ENCODE data around the gene PDCD5. TPM values are rescaled to one million over a fixed set of nuclear protein-coding genes. Genes with fewer than 3 reads are reported as not detected.
A peak's percentile ranks its signal among the peaks of the same experiment; 100 is the strongest.
"Not testable (repeated sequence)": the region's sequence is repeated elsewhere in the genome, so short reads cannot be mapped to it uniquely, and the experiment has no call there.

PDCD5 gene
- total RNA-seq, 1 experiment from 2014 or later, result 246 TPM

- Histone ChIP-seq H3K36me3 (ENCODE audit: control insufficient read depth, insufficient read depth, low read length) (no peaks in the 10 kb centered on the region), H3K27ac (ENCODE audit: low read length) (no peak overlapping the region; the same call in 1 of the 2 replicates), H3K4me1 (ENCODE audit: control insufficient read depth, insufficient read depth, low read length) (no peaks in the 10 kb centered on the region), H3K27me3 (ENCODE audit: control insufficient read depth, insufficient read depth, low read length) (no peaks in the 10 kb centered on the region), H3K9me3 (ENCODE audit: control insufficient read depth, insufficient read depth, low read depth, low read length) (no peaks in the 10 kb centered on the region), H3K4me3 (ENCODE audit: low read depth in 2 of 2, low read length in 2 of 2) (peak overlapping the region; percentile 25 to 26)
- CTCF ChIA-PET, result interaction anchor here (0.6 to 1.9 kb wide), 18 partner anchors 12 to 1901 kb away, joined by 3 to 14 read pairs (median 5); no protein-coding TSS in a partner anchor
- in situ Hi-C loops (cut with HindIII; ENCODE audit: low pct_unique_long_range_greater_than_20kb, low sequenced_read_pairs) (no loop called here), intact Hi-C loops (cut with micrococcal nuclease; ENCODE audit: unreplicated experiment) (loop anchor here (1.0 to 5.0 kb wide), 3 partner anchors 106 to 1888 kb away; no protein-coding TSS in a partner anchor)
- no TSS peak for BruUV-seq (replicated peaks)
- TF ChIP-seq POLR2AphosphoS5 (IDR thresholded peaks at IDR 0.05; ENCODE audit: low read depth, low read length) (no peak), CTCF (IDR thresholded peaks at IDR 0.05) (peak; percentile 95)
- peak; percentile 97 for ATAC-seq
- peak; percentile 52 for DNase-seq (ENCODE audit: low read depth, low spot score)
- POLR2A ChIA-PET, result interaction anchor here (0.6 kb wide), 1 partner anchor 400 kb away, joined by 3 read pairs; no protein-coding TSS in a partner anchor
Measured at GRCh38 chr19:32570081-32570785, 10.8 kb upstream of the PDCD5 start.

- in situ Hi-C loops (cut with HindIII; ENCODE audit: low pct_unique_long_range_greater_than_20kb, low sequenced_read_pairs); H3K4me1 ChIP-seq (ENCODE audit: control insufficient read depth, insufficient read depth, low read length); H3K9me3 ChIP-seq (ENCODE audit: control insufficient read depth, insufficient read depth, low read depth, low read length); H3K27me3 ChIP-seq (ENCODE audit: control insufficient read depth, insufficient read depth, low read length); H3K4me3 ChIP-seq (ENCODE audit: low read depth in 2 of 2, low read length in 2 of 2); H3K27ac ChIP-seq (ENCODE audit: low read length); POLR2A ChIA-PET; BruUV-seq (replicated peaks); H3K36me3 ChIP-seq (ENCODE audit: control insufficient read depth, insufficient read depth, low read length); DNase-seq (ENCODE audit: low read depth, low spot score); ATAC-seq: not testable (repeated sequence)
- intact Hi-C loops (cut with micrococcal nuclease; ENCODE audit: unreplicated experiment), result loop anchor here (2.0 to 5.0 kb wide), 2 partner anchors 231 to 1889 kb away; no protein-coding TSS in a partner anchor
- CTCF ChIA-PET, result interaction anchor here (0.7 kb wide), 1 partner anchor 663 kb away, joined by 14 read pairs; no protein-coding TSS in a partner anchor
Measured at GRCh38 chr19:32571471-32572075, 9.4 kb upstream of the PDCD5 start.

- H3K4me1 ChIP-seq (ENCODE audit: control insufficient read depth, insufficient read depth, low read length); DNase-seq (ENCODE audit: low read depth, low spot score); H3K27ac ChIP-seq (ENCODE audit: low read length); CTCF ChIA-PET; H3K27me3 ChIP-seq (ENCODE audit: control insufficient read depth, insufficient read depth, low read length); H3K9me3 ChIP-seq (ENCODE audit: control insufficient read depth, insufficient read depth, low read depth, low read length); BruUV-seq (replicated peaks); H3K4me3 ChIP-seq (ENCODE audit: low read depth in 2 of 2, low read length in 2 of 2); POLR2A ChIA-PET; ATAC-seq; in situ Hi-C loops (cut with HindIII; ENCODE audit: low pct_unique_long_range_greater_than_20kb, low sequenced_read_pairs); H3K36me3 ChIP-seq (ENCODE audit: control insufficient read depth, insufficient read depth, low read length): not testable (repeated sequence)
- intact Hi-C loops (cut with micrococcal nuclease; ENCODE audit: unreplicated experiment), result loop anchor here (5.0 kb wide), 1 partner anchor 1891 kb away; no protein-coding TSS in a partner anchor
Measured at GRCh38 chr19:32572700-32573491, 8.1 kb upstream of the PDCD5 start.

GRCh38 chr19:32573492-32573794 is 7.5 kb upstream of the PDCD5 start:
- Histone ChIP-seq H3K27me3 (ENCODE audit: control insufficient read depth, insufficient read depth, low read length) (no peaks in the 10 kb centered on the region), H3K9me3 (ENCODE audit: control insufficient read depth, insufficient read depth, low read depth, low read length) (no peaks in the 10 kb centered on the region), H3K4me1 (ENCODE audit: control insufficient read depth, insufficient read depth, low read length) (no peaks in the 10 kb centered on the region), H3K4me3 (ENCODE audit: low read depth in 2 of 2, low read length in 2 of 2) (no peak overlapping the region), H3K27ac (ENCODE audit: low read length) (no peak overlapping the region), H3K36me3 (ENCODE audit: control insufficient read depth, insufficient read depth, low read length) (no peaks in the 10 kb centered on the region)
- ChIA-PET CTCF (no interaction called here), POLR2A (no interaction called here)
- in situ Hi-C loops (cut with HindIII; ENCODE audit: low pct_unique_long_range_greater_than_20kb, low sequenced_read_pairs), result no loop called here
- intact Hi-C loops (cut with micrococcal nuclease; ENCODE audit: unreplicated experiment), result loop anchor here (5.0 kb wide), 1 partner anchor 1891 kb away; no protein-coding TSS in a partner anchor
- BruUV-seq (replicated peaks), result no TSS peak
- no peak for TF ChIP-seq SIN3A (IDR thresholded peaks at IDR 0.05; ENCODE audit: borderline replicate concordance, insufficient read depth, low read depth, low read length)
- TF ChIP-seq POLR2AphosphoS5 (IDR thresholded peaks at IDR 0.05; ENCODE audit: low read depth, low read length), result no peak
- TF ChIP-seq CTCF (IDR thresholded peaks at IDR 0.05), result no peak
- TF ChIP-seq TCF7L2 (IDR thresholded peaks at IDR 0.05; ENCODE audit: low read depth, low read length), result no peak
- TF ChIP-seq REST (IDR thresholded peaks at IDR 0.05; ENCODE audit: insufficient read depth in 1 of 2, low read depth in 2 of 2, low read length in 1 of 2), result no peak
- ATAC-seq (no peak), DNase-seq (ENCODE audit: low read depth, low spot score) (no peak)
